HCT116 (cell line): ENCODE results near the gene AUP1. TPM values are rescaled to one million over a fixed set of nuclear protein-coding genes. Genes with fewer than 3 reads are reported as not detected.

ENCODE experiments used
- ATAC-seq: fragments of 200-7000 bp; cut with Tn5 transposase; 2 replicates; pipeline ENCODE4 v1.9.1; 2020; ENCODE audit warnings: mild to moderate bottlenecking, moderate library complexity
- BruUV-seq: library from RNA; stranded (reverse); fragments of 400-500 nt; replicated peaks from 2 replicates; lab custom pipeline; 2021; lab: Mats Ljungman, UMichigan
- CTCF ChIA-PET: fragments of 300-600 bp; sonication (Branson Sonifier 250); formaldehyde crosslinking; loops from one replicate; lab custom pipeline; 2021; ENCODE audit warnings: antibody characterized with exemption; lab: Charles Lee
- POLR2A ChIA-PET: fragments of 300-600, 350-600 bp; sonication (Branson Sonifier 250); formaldehyde crosslinking; loops from one replicate; lab custom pipeline; 2021; ENCODE audit warnings: antibody characterized with exemption; lab: Charles Lee
- RAD21 ChIA-PET, 2 experiments: fragments of 300-600 bp; sonication (Branson Sonifier 250); formaldehyde crosslinking; loops; one replicate each; lab custom pipeline; 2023; ENCODE audit warnings: low total read pairs in 2 of 2; ENCODE audit not compliant: uncharacterized antibody in 2 of 2, unreplicated experiment in 2 of 2, low non-redundant PET in 1 of 2; lab: Charles Lee
- DNase-seq: peaks from one replicate; pipeline ENCODE4 v3.0.0-alpha.2; 2010; ENCODE audit warnings: low read depth, low spot score
- H2AFZ ChIP-seq: fragments of 200-600 bp; shearing (Covaris generic), sonication (generic); 2 replicates; pipeline ENCODE4 v1.6.1; 2017; ENCODE audit warnings: low read depth, mixed run types, mixed read lengths, antibody characterized with exemption, low read length; ENCODE audit not compliant: poor library complexity, severe bottlenecking
- H3K27ac ChIP-seq: 2 replicates; pipeline ENCODE4 v1.5.1; 2012; ENCODE audit warnings: low read depth, low read length
- H3K27me3 ChIP-seq: fragments of 200-600 bp; sonication (generic); 2 replicates; pipeline ENCODE4 v1.6.1; 2016; ENCODE audit warnings: mixed run types, low read length, mixed read lengths; ENCODE audit not compliant: insufficient read depth
- H3K36me3 ChIP-seq, 2 experiments: fragments of 200-500 bp in 1 of 2; fragments of 200-600 bp in 1 of 2; sonication (Bioruptor generic) in 1 of 2; sonication (generic) in 1 of 2; 2 replicates each; pipeline versions ENCODE4 v1.5.1 to v1.6.1; 2014 to 2016; ENCODE audit warnings: low read length in 2 of 2, inconsistent platforms in 1 of 2, mixed read lengths in 1 of 2, mixed run types in 1 of 2; ENCODE audit not compliant: insufficient read depth in 2 of 2, control insufficient read depth in 1 of 2
- H3K4me1 ChIP-seq, 2 experiments: fragments of 200-600 bp in 1 of 2; sonication (generic) in 1 of 2; 2 replicates each; pipeline versions ENCODE4 v1.5.1 to v1.6.1; 2012 to 2017; ENCODE audit warnings: low read length in 2 of 2, inconsistent platforms in 1 of 2, mild to moderate bottlenecking in 1 of 2, mixed read lengths in 1 of 2, mixed run types in 1 of 2, moderate library complexity in 1 of 2; ENCODE audit not compliant: insufficient read depth in 2 of 2, control insufficient read depth in 1 of 2
- H3K4me2 ChIP-seq: fragments of 200-600 bp; sonication (generic); 2 replicates; pipeline ENCODE4 v1.6.1; 2017; ENCODE audit warnings: mixed run types, low read length, mixed read lengths
- H3K4me3 ChIP-seq, 2 experiments: fragments of 200-600 bp in 1 of 2; sonication (generic) in 1 of 2; replicated peaks in 1 of 2; 2 replicates each; pipeline ENCODE4 v1.5.1; 2011 to 2016; ENCODE audit warnings: low read length in 2 of 2, control low read depth in 1 of 2, low read depth in 1 of 2, mild to moderate bottlenecking in 1 of 2, mixed read lengths in 1 of 2, mixed run types in 1 of 2
- H3K79me2 ChIP-seq: fragments of 200-600 bp; sonication (generic); 2 replicates; pipeline ENCODE4 v1.6.1; 2017; ENCODE audit warnings: mild to moderate bottlenecking, mixed run types, low read length, moderate library complexity, mixed read lengths; ENCODE audit not compliant: insufficient read depth
- H3K9ac ChIP-seq: fragments of 200-600 bp; sonication (generic); 2 replicates; pipeline ENCODE4 v1.6.1; 2016; ENCODE audit warnings: low read length, mixed read lengths
- H3K9me2 ChIP-seq: fragments of 200-600 bp; sonication (generic), shearing (Covaris generic); 2 replicates; pipeline ENCODE4 v1.6.1; 2017; ENCODE audit warnings: mixed run types, mild to moderate bottlenecking, moderate library complexity; ENCODE audit not compliant: insufficient read depth
- H3K9me3 ChIP-seq, 2 experiments: fragments of 200-500 bp in 1 of 2; fragments of 200-600 bp in 1 of 2; sonication (Bioruptor generic) in 1 of 2; sonication (generic) in 1 of 2; 2 replicates each; pipeline ENCODE4 v1.6.1; 2014 to 2017; ENCODE audit warnings: low read length in 2 of 2, mixed read lengths in 2 of 2, inconsistent platforms in 1 of 2, low read depth in 1 of 2, mild to moderate bottlenecking in 1 of 2, mixed run types in 1 of 2, moderate library complexity in 1 of 2; ENCODE audit not compliant: control insufficient read depth in 1 of 2, insufficient read depth in 1 of 2
- H4K20me1 ChIP-seq: fragments of 200-600 bp; sonication (generic), shearing (Covaris generic); 2 replicates; pipeline ENCODE4 v1.6.1; 2017; ENCODE audit warnings: mixed run types, mild to moderate bottlenecking, moderate library complexity; ENCODE audit not compliant: insufficient read depth
- CEBPB ChIP-seq: IDR thresholded peaks from 2 replicates; pipeline ENCODE4 v1.6.1; 2012; ENCODE audit warnings: low read depth
- EGR1 ChIP-seq: IDR thresholded peaks from 2 replicates; pipeline ENCODE4 v1.6.1; 2012; ENCODE audit warnings: low read depth
- EZH2 ChIP-seq: fragments of 200-600 bp; sonication (generic); IDR thresholded peaks from 2 replicates; pipeline ENCODE4 v1.6.1; 2017; ENCODE audit warnings: antibody characterized with exemption, mixed run types
- FOSL1 ChIP-seq: IDR thresholded peaks from 2 replicates; pipeline ENCODE4 v1.6.1; 2012; ENCODE audit warnings: low read depth
- JUND ChIP-seq: IDR thresholded peaks from 2 replicates; pipeline ENCODE4 v1.6.1; 2012
- MAX ChIP-seq: IDR thresholded peaks from 2 replicates; pipeline ENCODE4 v1.6.1; 2012
- POLR2A ChIP-seq: IDR thresholded peaks from 2 replicates; pipeline ENCODE4 v1.7.0; 2011; ENCODE audit warnings: borderline replicate concordance; ENCODE audit not compliant: insufficient read depth, insufficient read length; ENCODE audit errors: extremely low read depth
- POLR2AphosphoS5 ChIP-seq: IDR thresholded peaks from 2 replicates; pipeline ENCODE4 v1.6.1; 2011; ENCODE audit warnings: mild to moderate bottlenecking, low read depth, low read length, moderate library complexity
- REST ChIP-seq: IDR thresholded peaks from 2 replicates; pipeline ENCODE4 v1.6.1; 2012; ENCODE audit warnings: low read depth
- SIN3A ChIP-seq: IDR thresholded peaks from 2 replicates; pipeline ENCODE4 v1.6.1; 2012; ENCODE audit warnings: low read depth
- SP1 ChIP-seq: IDR thresholded peaks from 2 replicates; pipeline ENCODE4 v1.6.1; 2012; ENCODE audit warnings: low read depth
- SRF ChIP-seq: IDR thresholded peaks from 2 replicates; pipeline ENCODE4 v1.6.1; 2012; ENCODE audit warnings: low read depth
- YY1 ChIP-seq: IDR thresholded peaks from 2 replicates; pipeline ENCODE4 v1.6.1; 2011; ENCODE audit warnings: low read length, low read depth, moderate library complexity, mild to moderate bottlenecking; ENCODE audit not compliant: insufficient replicate concordance; ENCODE audit errors: extremely low read depth
- ZFX ChIP-seq: fragments of 450-650 bp; IDR thresholded peaks from 2 replicates; pipeline ENCODE4 v1.6.1; 2017
- intact Hi-C: fragments of 100-400 bp; cut with micrococcal nuclease; formaldehyde crosslinking; loops from 2 replicates; pipeline ENCODE4 v1.10.0; 2022
- total RNA-seq: library from RNA; stranded (reverse); gene quantifications from one replicate; pipeline ENCODE4 v1.2.1, GENCODE V29; 2021; ENCODE audit not compliant: unreplicated experiment
- TF ChIP-seq, protein P1 (sequence below), 3 experiments: fragments of 200-600 bp in 1 of 3; sonication (generic) in 1 of 3; IDR thresholded peaks in 2 of 3; conservative IDR thresholded peaks in 1 of 3; 2 replicates each; pipeline ENCODE4 v1.5.1; 2012 to 2017; ENCODE audit warnings: low read depth in 2 of 3, low read length in 2 of 3, antibody characterized with exemption in 1 of 3, borderline replicate concordance in 1 of 3, control low read depth in 1 of 3, mild to moderate bottlenecking in 1 of 3, mixed read lengths in 1 of 3, mixed run types in 1 of 3, moderate library complexity in 1 of 3; ENCODE audit not compliant: insufficient read depth in 1 of 3
- TF ChIP-seq, protein P2 (sequence below): IDR thresholded peaks from 2 replicates; pipeline ENCODE4 v1.6.1; 2012

AUP1 gene
- total RNA-seq, 1 experiment from 2014 or later: 116 TPM

DNA sequence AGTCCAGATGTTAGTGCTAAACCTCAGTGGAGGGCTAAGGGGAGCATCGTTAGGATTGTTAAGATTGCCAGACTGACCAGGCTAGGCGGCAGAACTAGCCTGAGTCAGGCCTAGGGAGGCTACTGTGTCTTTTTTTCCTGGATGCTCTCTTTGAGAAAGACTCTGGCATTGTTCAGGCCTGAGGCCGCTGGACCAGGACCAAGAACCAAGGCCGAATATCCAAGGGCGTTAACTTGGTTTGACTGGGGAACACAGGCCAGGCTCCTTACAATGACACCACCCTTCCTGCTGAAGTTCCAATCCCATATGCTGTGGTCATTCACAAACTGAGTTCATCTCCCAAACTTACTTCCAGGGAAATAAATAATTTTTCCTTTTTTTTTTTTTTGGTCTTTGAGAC, 10.8 kb upstream of the AUP1 start:
- CTCF ChIA-PET: no interaction called here
- intact Hi-C loops: no loop called here
- Histone ChIP-seq H3K27me3 (no peaks in the 10 kb centered on the region), H3K9me2 (no peaks in the 10 kb centered on the region), H3K9me3 (no peaks in the 10 kb centered on the region), H4K20me1 (no peaks in the 10 kb centered on the region), H3K4me3 (no peak overlapping the region), H3K4me1 (no peaks in the 10 kb centered on the region; a peak in 2 of 4 replicates)
- TF ChIP-seq YY1 (no peak), EGR1 (no peak), FOSL1 (no peak), REST (no peak), SP1 (no peak)
- TF ChIP-seq, all 23 proteins: peak for 0
- no peaks in the 10 kb centered on the region for H3K36me3 ChIP-seq
- no TSS peak for BruUV-seq
- H3K4me2 ChIP-seq: no peak overlapping the region
- ChIA-PET POLR2A (no interaction called here), RAD21 (no interaction called here)
- no peak for DNase-seq
- H3K27ac ChIP-seq: no peak overlapping the region
- H3K79me2 ChIP-seq: no peaks in the 10 kb centered on the region
- ATAC-seq: no peak
- H3K9ac ChIP-seq: no peak overlapping the region
- no peak overlapping the region for H2AFZ ChIP-seq

DNA sequence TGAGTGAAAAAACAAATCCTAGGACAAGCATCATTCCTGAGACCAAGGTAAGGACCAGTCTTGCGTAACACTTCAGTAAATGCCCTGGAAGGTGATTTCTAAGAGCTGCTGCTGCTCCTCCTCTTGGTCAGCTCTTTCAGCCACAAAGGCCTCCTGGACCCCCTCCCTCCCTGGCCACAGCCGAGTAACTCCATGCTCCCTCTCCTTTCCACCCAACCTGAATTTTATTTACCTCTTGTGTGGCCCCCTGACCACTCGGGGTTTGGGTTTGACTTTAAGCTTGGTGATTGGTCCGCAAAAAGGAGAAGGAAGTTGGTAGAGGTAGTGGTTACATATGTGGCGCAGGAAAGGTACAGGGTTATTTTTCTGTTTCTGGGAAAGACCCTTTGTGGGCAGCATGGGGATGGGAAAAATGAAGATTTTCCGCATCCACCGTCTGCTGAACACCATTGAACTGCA, 9.4 kb upstream of the AUP1 start:
- H3K36me3 ChIP-seq: no peaks in the 10 kb centered on the region
- intact Hi-C loops: no loop called here
- CTCF ChIA-PET: no interaction called here
- H3K79me2 ChIP-seq: no peaks in the 10 kb centered on the region
- H3K4me2 ChIP-seq: no peak overlapping the region
- BruUV-seq: no TSS peak
- H3K9me3 ChIP-seq: no peaks in the 10 kb centered on the region
- RAD21 ChIA-PET: no interaction called here
- no peak overlapping the region for H3K4me3 ChIP-seq
- no peaks in the 10 kb centered on the region for H3K27me3 ChIP-seq
- DNase-seq (no peak), ATAC-seq (no peak)
- no peaks in the 10 kb centered on the region; a peak in 1 of 4 replicates for H3K4me1 ChIP-seq
- no peaks in the 10 kb centered on the region for H4K20me1 ChIP-seq
- H3K9me2 ChIP-seq: no peaks in the 10 kb centered on the region
- no peak overlapping the region for H3K9ac ChIP-seq
- POLR2A ChIA-PET: no interaction called here
- no peak overlapping the region for H2AFZ ChIP-seq
- no peak for TF ChIP-seq JUND
- TF ChIP-seq EZH2: no peak
- TF ChIP-seq SRF: no peak
- no peak for TF ChIP-seq SIN3A
- no peak for TF ChIP-seq CEBPB
- no peak for TF ChIP-seq YY1
- TF ChIP-seq POLR2AphosphoS5: no peak
- no peak for TF ChIP-seq POLR2A
- TF ChIP-seq MAX: no peak
- TF ChIP-seq ZFX: no peak
- TF ChIP-seq, protein P1, sequence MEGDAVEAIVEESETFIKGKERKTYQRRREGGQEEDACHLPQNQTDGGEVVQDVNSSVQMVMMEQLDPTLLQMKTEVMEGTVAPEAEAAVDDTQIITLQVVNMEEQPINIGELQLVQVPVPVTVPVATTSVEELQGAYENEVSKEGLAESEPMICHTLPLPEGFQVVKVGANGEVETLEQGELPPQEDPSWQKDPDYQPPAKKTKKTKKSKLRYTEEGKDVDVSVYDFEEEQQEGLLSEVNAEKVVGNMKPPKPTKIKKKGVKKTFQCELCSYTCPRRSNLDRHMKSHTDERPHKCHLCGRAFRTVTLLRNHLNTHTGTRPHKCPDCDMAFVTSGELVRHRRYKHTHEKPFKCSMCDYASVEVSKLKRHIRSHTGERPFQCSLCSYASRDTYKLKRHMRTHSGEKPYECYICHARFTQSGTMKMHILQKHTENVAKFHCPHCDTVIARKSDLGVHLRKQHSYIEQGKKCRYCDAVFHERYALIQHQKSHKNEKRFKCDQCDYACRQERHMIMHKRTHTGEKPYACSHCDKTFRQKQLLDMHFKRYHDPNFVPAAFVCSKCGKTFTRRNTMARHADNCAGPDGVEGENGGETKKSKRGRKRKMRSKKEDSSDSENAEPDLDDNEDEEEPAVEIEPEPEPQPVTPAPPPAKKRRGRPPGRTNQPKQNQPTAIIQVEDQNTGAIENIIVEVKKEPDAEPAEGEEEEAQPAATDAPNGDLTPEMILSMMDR (IDR thresholded peaks at IDR 0.05 in 2 of 3, conservative IDR thresholded peaks at IDR 0.05 in 1 of 3; ENCODE audit: borderline replicate concordance in 1 of 3, insufficient read depth in 1 of 3, low read depth in 2 of 3, low read length in 2 of 3): no peak
- TF ChIP-seq, protein P2, sequence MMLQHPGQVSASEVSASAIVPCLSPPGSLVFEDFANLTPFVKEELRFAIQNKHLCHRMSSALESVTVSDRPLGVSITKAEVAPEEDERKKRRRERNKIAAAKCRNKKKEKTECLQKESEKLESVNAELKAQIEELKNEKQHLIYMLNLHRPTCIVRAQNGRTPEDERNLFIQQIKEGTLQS: no peak
- TF ChIP-seq, all 23 proteins: peak for 0
- no peak overlapping the region for H3K27ac ChIP-seq
